Kasumi-1 (cell line): Measurements from ENCODE around the gene SLC25A14.
"Not testable (repeated sequence)": the region's sequence is repeated elsewhere in the genome, so short reads cannot be mapped to it uniquely, and the experiment has no call there.

ENCODE experiments used
- DNase-seq, 2 experiments: peaks; one replicate each; lab custom pipeline; 2025; lab: John Stamatoyannopoulos, UW

Gene SLC25A14, protein sequence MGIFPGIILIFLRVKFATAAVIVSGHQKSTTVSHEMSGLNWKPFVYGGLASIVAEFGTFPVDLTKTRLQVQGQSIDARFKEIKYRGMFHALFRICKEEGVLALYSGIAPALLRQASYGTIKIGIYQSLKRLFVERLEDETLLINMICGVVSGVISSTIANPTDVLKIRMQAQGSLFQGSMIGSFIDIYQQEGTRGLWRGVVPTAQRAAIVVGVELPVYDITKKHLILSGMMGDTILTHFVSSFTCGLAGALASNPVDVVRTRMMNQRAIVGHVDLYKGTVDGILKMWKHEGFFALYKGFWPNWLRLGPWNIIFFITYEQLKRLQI

DNA sequence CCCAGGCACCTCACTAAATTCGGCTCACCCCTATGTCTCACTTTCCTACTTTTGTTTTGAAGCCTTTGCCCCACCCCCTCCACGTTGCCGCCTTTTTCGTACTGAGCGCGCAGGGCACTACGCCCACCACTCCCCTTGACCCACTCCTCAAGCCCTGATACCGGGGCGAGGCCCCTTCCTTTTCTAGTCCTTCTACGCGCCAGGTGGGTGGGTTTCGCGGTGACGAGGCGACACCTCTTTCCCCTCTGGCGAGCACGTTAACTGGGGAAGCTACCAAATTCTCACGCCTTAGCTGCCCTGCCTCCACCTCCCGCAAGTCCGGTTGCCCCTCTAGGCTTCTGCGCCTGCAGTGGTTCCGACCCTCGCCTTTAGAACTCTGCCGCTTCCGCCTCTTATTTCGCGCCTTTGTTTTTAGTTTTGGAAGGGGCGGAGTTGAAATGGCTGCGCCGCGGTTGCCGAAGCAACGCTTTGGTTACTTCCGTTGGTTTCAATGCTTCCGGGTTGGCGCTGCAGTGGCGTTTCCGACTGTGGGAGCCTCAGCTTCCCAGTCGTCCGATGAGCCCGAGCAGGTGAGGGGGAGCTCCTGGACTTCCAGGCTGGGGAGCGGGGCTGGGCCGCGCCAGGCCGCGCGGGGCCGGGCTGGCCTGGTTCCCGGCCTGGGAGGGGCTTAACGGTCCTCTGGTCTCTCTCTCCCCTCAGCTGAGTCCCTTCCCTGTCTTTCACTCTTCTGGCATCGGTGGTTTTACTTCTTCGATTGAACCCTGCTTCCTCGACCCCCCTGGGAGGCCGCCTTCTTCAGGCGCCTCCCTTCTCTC is at the start of gene SLC25A14:
Gene SLC25A14, plus strand, starts transcription at position 512 of the 815 bp plus-strand sequence. CDS start 360 bp downstream, outside the sequence.
- peak; percentile 34 to 46 for DNase-seq

DNA sequence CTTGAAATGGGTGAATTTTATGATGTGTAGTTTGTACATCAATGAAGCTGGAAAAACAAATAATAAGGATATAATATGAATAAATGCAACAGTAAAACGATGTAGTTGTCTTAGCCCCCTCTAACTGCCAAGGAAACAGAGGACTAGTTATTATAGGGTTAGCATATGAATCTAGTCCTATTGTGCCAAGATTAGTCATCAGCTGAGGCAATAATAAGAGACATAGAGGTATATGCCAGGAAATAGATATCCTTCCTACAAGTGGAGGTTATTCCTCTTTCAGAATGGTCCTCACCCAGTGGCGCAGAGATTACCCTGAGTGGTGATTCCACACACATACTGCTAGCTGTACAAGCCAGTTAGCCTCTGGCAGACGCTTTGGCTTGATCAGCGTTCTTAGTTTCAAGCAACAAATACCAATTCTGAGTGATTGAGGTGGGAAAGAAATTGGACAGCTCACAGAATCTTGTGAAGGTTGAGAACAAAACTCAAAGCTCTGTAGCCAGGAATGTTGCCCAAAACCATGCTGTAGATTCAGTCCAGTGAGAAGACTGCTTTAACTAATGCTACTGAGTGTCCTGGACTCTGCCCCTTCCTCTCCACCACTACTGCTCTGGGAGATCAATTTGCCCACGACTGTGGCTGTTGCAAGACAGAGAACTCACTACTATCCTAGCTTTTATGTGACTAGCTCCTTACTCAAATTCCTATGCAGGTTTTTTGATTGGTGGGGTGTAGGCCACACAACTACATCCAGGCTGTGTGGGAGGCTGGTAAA is 44.0 kb upstream of the SLC25A14 start:
- DNase-seq = no peak

DNA sequence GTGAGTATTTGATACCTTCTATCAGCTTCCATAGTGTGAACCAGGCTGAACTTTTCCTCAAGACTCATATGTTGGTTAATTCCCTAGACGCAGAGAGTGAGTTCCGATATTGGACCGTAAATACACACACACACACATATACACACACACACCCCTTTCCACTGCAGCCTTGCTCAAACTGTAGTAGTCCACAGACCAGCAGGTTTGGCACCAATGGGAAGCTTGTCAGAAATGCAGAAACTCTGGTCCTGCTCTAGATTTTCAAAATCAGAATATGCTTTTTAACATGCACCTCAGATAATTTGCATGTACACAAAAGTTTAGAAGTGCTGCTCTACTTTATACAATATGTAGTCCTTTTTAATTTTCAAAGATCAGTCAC is 43.4 kb upstream of the SLC25A14 start:
- DNase-seq = no peak

DNA sequence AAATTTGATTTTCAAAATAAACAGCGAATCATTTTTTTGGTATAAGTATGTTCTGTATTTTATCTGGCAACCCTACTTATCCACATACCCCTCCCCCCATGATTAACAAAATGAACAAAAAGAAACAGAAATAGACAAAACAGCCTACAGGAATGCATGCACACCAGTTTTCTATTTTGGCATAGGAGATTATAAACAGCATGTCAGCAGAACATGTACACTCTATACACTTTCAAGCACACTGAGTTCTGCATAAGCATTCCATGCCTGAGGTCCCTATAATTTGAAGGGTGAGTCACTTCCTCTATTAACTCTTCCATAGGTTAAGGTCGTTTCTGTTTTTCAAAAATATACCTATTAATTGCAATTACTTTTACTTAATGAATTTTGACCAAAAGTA is 43.0 kb upstream of the SLC25A14 start:
- DNase-seq = peak; percentile 0 to 2

DNA sequence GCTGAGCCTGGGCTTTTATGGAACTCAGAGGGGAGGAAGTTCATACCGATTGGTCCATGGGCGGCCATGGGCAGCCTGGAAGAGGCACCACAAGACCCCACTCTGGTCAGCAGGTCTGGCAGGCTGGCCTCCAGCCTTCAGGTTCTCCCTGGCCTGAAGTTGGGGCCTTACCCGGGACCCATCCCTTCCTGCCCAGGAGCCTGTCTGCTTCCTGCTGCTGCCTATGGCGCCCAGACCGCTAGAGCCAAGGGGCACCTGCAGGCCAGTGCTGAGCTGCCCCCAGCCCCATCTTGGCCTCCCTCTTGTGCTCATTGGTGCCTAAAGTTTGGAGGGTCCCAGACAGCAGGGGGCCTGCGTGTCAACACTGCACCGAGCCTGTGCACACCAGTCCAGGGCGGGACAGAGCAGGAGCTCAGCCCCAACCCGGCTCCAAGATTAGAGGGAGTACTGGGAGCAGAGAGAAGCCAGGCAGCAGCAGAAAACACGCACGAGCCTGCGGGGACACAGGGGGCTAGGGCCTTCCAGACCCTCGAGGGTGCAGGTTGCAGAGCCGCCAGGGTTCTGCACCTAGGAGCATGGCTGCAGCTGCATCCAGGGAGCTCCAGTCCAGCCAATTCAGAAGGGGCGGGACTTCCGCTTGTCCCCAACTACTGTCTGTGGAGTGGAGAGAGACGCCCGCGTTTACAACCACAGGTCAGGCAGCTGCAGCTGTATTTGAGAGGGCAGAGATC is 40.3 kb upstream of the SLC25A14 start:
- DNase-seq = no peak

DNA sequence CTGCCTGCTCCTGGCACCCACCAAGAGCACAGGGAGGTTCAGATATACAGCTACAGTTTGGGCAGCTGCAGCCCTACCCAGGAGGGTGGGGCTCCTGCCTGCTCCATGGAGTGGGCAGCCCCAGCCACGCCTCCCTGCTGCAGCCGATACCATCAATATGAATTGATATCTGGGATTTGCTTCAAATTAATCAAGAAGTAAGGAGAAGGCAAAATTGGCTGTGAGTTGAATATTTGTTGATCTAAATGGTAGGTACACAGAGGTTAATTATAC is 39.8 kb upstream of the SLC25A14 start:
- no peak for DNase-seq

DNA sequence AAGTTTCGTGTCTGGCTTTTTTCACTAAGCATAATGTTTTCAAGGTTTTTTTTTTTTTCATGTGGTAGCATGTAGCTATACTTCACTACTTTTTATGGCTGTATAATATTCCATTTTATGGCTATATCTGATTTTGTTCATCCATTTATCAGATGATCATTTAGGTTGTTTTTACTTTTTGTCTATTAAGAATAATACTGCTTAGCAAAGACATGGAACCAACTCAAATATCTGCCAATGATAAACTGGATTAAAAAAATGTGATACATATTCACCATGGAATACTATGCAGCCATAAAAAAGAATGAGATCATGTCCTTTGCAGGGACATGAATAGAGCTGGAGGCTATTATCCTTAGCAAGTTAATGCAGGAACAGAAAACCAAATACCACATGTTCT is 38.3 kb upstream of the SLC25A14 start:
- DNase-seq = no peak

DNA sequence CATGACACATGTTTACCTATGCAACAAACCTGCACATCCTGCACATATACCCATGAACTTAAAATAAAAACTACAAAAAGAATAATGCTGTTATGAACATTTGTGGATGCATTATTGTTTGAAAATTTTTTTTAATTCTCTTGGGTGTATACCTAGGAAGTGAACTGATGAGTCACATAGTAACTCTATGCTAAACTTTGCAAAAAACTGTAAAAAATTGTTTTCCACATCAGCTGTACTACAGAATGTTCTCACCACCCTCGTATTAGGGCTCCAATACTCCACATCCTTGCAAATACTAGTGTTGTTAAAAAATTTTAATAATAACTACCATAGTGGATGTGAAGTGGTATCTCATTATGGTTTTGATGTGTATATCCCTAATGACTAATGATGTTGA is 37.7 kb upstream of the SLC25A14 start:
- DNase-seq = no peak

DNA sequence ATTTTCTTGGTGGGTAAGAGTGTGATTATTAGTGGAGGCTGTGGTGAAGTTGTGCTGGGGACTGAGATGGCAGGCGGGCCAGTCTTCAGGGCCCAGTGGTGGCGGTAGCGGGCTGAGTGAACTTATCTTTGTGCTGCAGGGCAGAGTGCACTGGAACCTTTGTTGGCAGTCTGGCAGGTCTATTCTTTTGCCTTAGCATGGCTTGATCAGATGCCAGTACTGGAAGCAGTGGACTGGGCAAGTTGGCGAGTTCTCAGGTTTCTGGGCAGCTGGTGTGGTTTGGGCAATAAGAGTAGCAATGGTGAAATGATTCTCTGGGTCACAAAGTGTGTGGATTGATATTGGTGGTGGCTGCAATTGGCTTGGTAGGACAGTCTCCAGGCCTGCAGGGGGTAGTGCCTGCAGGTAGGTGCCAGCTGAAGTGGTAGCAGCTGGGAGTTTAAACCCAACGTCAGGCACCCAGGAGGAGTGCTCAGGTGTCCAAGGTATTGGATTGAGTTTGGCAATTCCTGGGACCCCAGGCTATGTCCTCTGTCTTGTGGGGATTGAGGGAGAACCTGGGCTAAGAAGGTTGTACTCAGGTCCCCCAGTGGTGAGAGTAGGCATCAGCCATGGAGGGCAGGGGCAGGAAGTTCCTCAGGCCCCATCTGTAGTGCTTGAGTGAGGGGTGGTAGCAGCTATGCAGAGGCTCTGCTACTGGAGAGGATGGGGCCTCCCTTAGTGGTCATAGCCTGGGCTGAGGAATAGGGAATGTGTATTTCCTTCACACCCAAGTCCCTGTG is 34.9 kb upstream of the SLC25A14 start:
- DNase-seq = no peak

DNA sequence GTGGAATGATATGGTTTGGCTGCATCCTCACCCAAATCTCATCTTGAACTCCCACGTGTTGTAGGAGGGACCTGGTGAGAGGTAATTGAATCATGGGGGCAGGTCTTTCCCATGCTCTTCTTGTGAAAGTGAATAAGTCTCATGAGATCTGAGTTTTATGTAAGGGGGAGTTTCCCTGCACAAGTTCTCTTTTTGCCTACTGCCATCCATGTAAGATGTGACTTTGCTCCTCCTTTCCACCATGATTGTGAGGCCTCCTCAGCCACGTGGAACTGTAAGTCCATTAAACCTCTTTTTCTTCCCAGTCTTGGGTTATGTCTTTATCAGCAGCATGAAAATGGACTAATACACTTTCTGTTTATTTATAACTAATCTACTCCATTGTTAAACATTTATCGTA is 19.8 kb upstream of the SLC25A14 start:
- not testable (repeated sequence) for DNase-seq

DNA sequence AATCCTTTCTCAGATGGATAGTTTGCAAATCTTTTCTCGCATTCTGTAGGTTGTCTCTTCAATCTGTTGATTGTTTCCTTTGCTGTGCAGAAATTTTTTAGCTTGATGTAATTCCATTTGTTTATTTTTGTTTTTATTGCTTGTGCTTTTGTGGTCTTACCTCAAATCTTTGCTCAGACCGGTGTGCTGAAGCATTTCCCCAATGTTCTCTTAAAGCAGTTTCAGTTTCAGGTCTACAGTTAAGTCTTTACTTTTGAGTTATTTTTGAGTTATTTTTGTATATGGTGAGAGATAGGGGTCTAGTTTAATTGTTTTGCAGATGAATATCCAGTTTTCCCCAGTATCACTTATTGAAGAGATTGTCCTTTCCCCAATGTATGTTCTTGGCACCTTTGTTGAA is 18.2 kb upstream of the SLC25A14 start:
- no peak for DNase-seq

DNA sequence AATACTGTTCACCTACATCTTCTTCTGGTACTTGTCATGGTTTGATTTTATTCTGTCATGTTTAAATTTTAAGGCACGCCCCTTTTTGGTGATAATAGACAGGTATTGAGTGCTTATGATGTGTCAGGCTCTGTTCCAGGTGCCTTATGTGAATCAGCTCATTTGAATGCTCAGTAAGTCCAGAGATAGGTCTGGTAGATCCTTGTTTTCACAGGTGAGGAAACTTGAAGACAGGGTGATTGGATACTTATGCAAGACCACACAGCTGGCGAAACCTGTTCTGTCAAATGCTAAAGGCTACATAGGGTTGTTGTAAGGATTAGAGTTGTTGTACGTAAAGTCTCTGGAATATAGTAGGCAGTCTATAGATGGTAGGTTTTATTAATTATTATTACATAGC is 9.6 kb upstream of the SLC25A14 start:
- DNase-seq = no peak

DNA sequence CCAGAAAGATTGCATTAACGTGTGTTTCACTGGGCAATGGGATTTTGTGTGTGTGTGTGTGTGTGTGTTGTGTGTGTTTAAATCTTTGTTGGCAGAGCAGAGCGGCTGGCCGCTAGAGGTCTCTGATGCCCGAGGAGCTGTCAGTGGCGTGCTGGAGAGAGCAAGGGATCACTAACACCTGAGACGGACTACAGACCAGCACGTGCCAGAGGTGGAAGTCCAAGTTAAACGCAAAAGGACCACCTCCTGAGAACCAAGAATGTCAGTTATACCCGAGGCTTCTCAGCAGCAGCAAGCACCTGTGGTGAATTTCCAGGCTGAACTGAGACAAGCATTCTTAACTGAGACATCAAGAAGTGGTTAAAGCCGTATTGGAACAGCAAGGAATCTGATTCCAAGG is 9.0 kb upstream of the SLC25A14 start:
- peak; percentile 39 to 59 for DNase-seq

DNA sequence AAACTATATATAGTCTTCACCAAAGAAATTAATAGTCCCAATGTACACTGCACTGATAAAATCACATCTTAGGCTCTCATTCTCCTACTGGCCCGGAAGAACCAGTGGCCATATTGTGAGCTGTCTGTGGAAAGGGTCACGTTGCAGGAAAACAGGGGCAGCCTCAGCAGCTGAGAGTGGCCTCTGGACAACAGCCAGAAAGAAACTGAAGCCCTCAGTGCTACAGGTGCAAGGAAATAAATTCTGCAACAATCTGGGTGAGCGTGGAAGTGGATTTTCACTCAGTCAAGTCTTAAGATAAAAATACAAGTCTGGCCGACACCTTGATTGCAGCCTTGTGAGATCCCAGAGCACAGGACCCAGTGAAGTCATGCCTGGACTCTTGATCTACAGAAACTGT is 3.2 kb upstream of the SLC25A14 start:
- no peak for DNase-seq

DNA sequence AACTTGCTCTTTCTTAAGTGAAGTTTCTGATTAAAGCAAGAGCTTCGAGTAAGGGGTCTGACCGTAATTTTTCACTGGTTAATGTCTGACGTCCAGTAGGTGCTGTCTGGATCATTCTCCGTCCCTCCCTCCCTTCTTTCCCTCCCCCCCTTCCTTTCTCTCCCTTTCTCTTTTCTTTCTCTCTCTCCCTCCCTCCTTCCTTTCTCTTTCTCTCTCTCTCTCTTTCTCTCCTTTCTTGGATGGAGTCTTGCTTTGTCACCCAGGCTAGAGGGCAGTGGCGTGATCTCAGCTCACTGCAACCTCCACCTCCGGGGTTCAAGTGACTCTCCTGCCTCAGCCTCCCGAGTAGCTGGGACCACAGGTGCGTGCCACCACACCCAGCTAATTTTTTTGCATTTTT is 850 bp upstream of the SLC25A14 start:
- DNase-seq = not testable (repeated sequence)

DNA sequence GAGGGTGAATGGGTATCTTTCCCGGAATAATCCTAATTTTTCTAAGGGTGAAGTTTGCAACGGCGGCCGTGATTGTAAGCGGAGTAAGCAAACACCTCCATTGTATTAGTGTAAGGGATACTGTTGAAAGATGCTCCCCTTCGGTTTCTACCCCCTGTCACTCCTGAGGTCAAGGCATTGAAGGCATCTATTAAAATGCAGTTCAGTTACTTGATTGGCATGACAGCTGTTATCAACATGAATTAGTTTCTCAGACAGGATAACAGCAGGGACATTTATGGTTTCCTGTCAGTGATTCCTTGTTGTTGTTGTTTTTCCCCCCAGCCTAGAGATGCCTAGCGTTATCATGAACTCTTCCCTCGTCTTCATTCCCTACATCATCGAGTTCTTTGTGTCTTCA is 552 bp downstream of the SLC25A14 start:
- no peak for DNase-seq

DNA sequence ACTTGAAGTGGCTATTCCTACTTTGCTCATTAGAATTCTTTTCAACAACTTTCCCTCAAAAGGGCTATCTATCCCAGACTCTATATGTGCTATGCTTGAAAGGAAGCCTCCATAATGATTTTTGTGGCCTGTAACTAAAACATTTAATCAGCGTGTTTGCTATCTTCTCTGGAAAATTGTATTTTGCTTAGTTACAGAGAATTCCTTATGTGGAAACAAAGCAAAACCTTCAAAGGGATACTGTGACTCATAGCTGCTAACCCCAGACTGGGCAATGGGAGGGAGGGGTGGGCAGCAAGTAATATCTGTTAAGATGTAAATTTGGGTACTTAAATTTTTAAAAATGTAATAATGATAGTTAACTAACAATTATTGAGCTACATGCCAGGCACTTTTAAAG is 3.7 kb downstream of the SLC25A14 start:
- no peak for DNase-seq

DNA sequence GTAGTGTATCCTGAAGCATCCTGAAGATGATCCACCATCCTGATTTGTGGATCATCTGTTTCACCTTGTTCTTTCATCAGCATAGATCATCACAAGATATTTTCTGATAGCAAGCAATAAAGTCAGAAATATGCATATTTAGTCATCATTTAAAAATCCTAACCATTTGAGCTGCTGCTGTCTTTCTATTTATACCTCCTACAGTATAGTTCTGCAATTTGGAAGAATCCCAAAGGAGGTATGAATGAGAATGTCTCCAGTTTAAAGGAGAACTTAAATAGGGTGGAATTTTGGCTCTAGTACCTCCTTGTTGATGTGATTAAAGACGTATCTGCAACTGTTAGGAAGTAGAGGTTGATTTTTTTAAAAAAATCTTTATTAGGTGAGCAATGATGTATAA is 7.6 kb downstream of the SLC25A14 start:
- no peak for DNase-seq

DNA sequence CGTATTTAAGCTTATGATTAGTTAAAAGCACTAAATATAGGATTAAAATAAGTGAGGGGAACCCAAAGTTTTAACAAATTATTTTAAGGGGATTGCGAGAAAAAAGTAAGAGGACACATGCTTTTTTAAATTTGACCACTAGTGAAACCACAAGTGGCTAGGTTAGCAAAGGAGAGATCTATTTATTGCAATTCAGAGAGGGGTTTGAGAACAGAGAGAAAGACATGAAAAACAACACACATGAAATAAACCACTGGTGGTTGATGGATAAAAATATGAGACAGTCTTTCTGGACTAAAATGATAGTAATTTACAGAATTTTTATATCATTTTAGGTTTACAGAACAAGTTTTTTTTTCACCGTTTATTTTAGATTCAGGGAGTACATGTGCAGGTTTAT is 11.8 kb downstream of the SLC25A14 start:
- DNase-seq = no peak

DNA sequence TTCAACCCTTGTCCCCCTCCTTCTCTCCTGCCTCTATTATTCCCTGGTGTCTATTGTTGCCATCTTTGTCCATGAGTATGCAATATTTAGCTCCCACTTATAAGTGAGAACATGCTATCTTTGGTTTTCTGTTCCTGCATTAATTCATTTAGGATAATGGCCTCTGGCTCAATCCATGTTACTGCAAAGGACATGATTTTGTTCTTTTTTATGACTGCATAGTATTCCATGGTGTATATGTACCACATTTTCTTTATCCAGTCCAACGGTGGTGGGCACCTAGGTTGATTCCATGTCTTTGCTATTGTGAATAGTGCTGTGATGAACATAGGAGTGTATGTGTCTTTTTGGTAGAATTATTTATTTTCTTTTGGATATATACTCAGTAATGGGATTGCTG is 12.3 kb downstream of the SLC25A14 start:
- not testable (repeated sequence) for DNase-seq

DNA sequence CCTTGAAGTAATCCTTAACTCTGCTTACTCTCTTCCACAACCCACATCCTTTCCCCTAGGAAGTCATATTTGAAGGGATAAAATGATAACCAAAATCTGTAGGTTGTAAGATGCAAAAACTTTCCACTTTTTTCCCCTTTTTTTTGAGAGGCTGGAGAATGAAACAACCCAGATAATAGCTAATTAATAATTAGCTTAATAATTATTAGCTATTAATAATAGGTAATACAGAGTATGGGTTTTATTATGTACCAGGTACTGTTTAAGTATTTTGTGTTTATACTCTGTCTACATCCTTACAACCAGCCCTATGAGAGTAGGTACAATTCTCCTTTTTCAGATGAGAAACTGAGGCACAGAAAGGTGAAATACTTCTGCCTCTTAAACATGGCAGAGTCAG is 36.4 kb downstream of the SLC25A14 start:
- no peak for DNase-seq
